IMR-90 (cell line): ENCODE results near the gene RPTOR.

Source experiments
- BHLHE40 ChIP-seq: fragments of 150-350 bp; IDR thresholded peaks from 2 replicates; pipeline ENCODE4 v1.6.1; 2016; ENCODE audit warnings: mild to moderate bottlenecking, low read depth, low read length
- CEBPB ChIP-seq: IDR thresholded peaks from 2 replicates; pipeline ENCODE4 v1.6.1; 2012; ENCODE audit warnings: low read depth, low read length, improper control_type of control experiment
- ELK1 ChIP-seq: fragments of 150-350 bp; IDR thresholded peaks from 2 replicates; pipeline ENCODE4 v1.6.1; 2016; ENCODE audit warnings: low read depth, mild to moderate bottlenecking, low read length, moderate library complexity, borderline replicate concordance
- FOS ChIP-seq: fragments of 150-350 bp; IDR thresholded peaks from 2 replicates; pipeline ENCODE4 v1.6.1; 2016; ENCODE audit warnings: low read depth, low read length
- MAZ ChIP-seq: IDR thresholded peaks from 2 replicates; pipeline ENCODE4 v1.6.1; 2012; ENCODE audit warnings: low read depth, mild to moderate bottlenecking, low read length, improper control_type of control experiment, moderate library complexity, borderline replicate concordance
- MXI1 ChIP-seq: IDR thresholded peaks from 2 replicates; pipeline ENCODE4 v1.6.1; 2012; ENCODE audit warnings: low read depth, mild to moderate bottlenecking, low read length, moderate library complexity, borderline replicate concordance
- POLR2A ChIP-seq: IDR thresholded peaks from 2 replicates; pipeline ENCODE4 v1.6.1; 2012; ENCODE audit warnings: mild to moderate bottlenecking, low read depth, low read length
- RAD21 ChIP-seq: IDR thresholded peaks from 2 replicates; pipeline ENCODE4 v1.6.1; 2012; ENCODE audit warnings: low read length, improper control_type of control experiment
- RCOR1 ChIP-seq: IDR thresholded peaks from 2 replicates; pipeline ENCODE4 v1.6.1; 2012; ENCODE audit warnings: mild to moderate bottlenecking, low read length, improper control_type of control experiment; ENCODE audit not compliant: insufficient replicate concordance
- RFX5 ChIP-seq: IDR thresholded peaks from 2 replicates; pipeline ENCODE4 v1.8.0; 2012; ENCODE audit warnings: low read depth, mild to moderate bottlenecking, low read length, moderate library complexity
- TF ChIP-seq, protein P1 (sequence below): conservative IDR thresholded peaks from 2 replicates; pipeline ENCODE4 v1.5.1; 2012; ENCODE audit warnings: mild to moderate bottlenecking, low read depth, low read length, improper control_type of control experiment

DNA sequence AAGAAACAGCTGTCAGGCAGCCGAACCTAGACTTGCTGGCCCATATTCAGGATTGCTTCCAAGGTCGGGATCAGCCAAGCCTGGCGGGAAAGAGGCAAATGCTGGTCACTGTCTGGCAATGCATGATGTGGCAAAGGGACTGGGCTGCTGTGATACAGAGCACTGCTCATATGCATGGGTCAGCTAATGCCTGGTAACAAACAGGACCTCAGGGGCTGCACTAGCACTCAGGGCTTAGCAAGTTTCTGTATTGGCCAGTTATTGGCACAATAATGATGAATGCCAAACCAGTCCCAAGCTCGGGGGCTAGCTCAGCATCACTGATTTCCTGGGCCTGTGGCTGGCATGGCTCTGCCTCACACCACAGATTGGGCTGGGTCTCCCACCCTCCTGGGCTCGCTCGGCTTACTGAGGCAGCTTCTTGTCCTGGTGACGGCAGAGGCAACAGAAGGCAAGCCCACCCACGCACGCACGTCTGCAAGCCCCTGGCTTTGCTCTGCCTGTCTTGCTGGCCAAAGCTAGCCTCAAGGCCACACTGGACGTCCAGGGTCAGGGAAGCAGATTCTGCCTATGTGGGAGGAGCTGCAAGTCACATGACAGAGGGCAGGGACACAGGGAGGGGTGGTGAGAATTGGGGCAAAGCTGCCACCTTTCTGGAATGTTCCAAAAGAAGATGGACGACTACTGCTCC is 21.4 kb upstream of the RPTOR start:
- TF ChIP-seq, protein P1, sequence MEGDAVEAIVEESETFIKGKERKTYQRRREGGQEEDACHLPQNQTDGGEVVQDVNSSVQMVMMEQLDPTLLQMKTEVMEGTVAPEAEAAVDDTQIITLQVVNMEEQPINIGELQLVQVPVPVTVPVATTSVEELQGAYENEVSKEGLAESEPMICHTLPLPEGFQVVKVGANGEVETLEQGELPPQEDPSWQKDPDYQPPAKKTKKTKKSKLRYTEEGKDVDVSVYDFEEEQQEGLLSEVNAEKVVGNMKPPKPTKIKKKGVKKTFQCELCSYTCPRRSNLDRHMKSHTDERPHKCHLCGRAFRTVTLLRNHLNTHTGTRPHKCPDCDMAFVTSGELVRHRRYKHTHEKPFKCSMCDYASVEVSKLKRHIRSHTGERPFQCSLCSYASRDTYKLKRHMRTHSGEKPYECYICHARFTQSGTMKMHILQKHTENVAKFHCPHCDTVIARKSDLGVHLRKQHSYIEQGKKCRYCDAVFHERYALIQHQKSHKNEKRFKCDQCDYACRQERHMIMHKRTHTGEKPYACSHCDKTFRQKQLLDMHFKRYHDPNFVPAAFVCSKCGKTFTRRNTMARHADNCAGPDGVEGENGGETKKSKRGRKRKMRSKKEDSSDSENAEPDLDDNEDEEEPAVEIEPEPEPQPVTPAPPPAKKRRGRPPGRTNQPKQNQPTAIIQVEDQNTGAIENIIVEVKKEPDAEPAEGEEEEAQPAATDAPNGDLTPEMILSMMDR: no peak
- TF ChIP-seq FOS (no peak), BHLHE40 (no peak), MAZ (no peak), CEBPB (no peak), POLR2A (no peak), MXI1 (no peak), RCOR1 (no peak), RAD21 (no peak), ELK1 (no peak), RFX5 (no peak)
